DMS79 treated with DMSO at 0.1 percent for 48 hours (cell line): ENCODE measurements around the gene MLLT3.

Experiments used
- DNase-seq: peaks from one replicate; lab custom pipeline; 2025; lab: John Stamatoyannopoulos, UW

The MLLT3 gene

DNA sequence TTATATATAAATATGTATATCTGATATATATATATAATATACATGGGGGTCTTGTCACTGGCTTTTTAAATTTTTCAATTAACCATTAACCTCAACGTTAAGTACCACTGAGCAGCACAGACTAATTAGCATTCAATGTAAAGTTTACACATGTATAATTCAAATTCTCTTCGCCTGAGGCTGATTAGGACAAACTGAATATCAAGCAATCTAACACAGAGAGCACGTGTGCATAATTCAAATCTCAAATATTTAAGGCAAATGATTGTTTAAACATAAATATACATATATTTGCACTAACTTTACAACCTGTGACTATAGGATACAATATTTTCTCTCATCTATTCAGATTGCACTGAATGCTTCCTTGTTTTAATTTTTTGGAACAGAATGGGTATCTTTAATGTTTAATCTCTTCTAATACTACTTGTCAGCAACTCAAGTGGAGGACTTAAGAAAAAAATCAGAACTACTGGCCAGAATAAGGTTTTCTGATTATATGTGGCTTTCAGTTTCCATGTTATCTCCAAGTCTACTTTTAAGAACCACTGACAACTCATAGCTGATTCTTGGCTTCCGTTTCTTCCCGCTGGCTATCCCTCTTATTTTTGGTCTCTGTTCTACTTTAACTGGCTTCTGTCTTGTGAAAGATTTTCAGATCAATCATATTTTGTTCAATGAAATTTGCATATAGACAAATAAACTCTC, 204.8 kb downstream of the MLLT3 start:
- DNase-seq: no peak

DNA sequence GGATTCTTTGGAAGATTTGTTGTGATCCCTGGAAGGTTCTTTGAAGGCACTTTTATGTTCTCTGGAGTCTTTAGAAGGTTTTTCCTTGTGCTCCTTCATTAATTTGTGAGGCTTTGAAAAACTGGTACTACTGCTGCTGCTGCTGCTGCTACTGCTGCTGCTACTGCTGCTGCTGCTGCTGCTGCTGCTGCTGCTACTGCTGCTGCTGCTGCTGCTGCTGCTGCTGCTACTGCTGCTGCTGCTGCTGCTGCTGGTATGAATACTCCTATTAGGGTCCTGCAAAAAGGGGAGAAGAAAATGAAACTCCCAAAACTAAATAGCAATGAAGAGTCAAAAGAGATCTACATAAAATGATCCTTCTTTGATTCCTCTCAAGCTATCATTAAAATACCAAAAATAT, 208.1 kb downstream of the MLLT3 start:
- no peak for DNase-seq

DNA sequence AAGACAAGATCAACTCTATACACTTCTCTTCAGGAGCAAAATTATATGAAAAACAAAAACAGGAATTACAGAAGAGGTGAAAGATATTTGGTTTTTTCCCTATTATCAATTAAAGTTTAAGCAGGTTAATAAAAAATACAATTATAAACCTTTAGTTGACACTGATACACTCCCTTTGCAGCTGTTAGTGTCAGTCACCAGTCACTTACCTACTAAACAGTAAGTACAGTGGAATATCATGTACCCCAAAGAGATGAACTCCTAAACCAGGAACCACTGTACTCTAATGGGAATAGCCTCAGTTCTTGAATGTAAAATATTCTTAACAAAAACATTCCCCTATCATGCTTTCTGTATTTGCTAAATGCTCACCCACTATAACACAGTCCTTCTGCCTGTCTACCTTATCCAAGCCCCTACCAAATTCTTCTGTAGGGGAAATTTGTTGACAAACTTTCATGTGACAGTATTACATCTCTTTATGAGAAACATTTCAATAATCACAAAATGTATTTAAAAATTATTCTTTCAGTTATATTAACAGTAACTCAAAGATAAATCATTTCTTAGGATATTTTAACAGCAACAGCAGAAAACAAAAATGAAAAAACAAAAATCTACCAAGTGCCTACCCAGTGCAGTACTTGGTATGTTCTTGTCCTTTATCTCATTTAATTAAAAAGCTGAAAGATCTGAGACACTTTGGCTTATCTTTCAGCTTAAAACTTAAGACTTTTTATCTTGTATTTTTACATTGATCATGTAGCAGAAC, 212.8 kb downstream of the MLLT3 start:
- DNase-seq: no peak

DNA sequence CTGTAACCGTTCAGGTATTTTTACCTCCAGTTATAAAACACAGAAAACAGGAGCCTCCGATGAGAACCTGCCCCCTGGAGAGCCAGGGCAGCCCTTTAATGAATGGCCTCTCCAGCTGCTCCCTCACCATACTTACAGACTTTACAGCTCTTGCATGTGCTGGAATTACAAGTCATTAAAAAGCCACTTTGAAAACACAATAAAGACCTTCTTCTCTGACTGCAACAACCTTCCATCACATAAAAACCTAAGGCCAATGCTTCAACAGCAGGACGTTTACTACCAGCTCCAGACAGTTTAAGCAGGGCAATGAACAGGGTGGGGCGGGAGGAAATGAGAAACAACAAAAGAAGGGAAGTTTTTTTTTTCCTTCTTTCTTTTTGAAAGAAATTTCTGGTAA, 213.8 kb downstream of the MLLT3 start:
- no peak for DNase-seq

DNA sequence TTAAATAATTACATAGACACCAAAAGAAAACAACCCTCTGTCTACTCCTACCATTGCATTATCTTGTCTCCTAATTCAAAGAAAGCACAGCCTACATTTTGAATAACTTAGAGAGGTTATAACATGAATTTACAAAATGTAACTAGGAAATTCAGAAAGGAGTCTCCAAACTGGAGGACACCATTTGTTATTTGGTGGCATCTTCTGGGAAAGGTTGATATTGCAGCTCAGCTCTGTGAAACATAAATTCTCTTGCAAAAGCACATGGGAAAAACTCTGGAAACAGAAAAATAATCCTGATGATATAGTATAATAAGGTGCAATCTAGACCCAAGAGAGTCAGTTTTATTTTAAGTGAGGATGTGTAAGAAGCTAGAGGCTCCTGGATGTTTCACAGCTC, 215.3 kb downstream of the MLLT3 start:
- DNase-seq: no peak

DNA sequence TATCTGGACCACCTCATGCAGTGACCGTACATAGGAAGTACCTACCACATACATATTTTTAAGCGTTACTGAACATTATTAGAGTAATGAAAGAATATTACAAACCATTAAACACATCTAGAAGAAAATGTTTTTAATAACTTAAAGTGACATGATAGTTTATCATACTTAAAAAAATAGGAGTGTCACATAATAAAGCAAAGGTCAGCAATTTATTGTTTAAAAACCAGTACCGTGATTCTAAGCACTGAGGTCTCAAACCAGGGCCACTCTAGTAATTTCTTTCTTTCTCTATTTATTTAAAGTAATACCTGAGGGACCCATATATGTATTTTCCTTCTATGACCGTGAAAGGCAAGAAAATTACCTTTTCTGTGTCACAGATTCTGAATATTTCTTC, 216.0 kb downstream of the MLLT3 start:
- no peak for DNase-seq

DNA sequence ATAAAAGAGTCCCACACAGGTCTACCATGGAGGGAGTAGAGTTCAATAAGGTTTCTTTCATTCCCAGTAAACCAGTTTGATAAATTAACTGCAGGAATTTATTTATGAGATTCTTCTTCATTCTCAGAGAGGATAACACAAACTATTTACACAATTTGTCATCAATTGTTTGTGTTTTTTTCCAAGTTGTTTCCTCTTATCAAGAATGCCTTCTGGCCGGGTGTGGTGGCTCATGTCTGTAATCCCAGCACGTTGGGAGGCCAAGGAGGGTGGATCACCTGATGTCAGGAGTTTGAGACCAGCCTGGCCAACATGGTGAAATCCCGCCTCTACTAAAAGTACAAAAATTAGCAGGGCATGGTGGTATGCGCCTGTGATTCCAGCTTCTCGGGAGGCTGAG, 216.7 kb downstream of the MLLT3 start:
- DNase-seq: no peak

DNA sequence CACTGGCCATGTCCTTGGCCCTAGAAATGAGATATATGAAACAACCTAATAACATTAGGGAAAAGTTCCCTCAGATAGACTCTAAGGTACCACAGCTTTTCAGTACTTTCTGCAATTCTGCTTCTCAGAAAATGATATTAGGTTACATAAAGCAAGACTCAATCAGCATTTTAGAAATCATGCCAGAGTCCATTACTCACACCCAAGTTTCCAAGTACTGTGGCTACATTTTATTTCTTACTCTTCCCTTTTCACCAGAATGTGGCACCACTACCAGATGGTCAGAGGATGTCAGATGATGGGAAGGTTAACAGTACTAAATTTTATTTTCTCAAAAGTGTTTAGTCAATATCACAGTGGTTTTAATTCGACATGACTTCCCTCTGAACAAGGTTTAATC, 217.2 kb downstream of the MLLT3 start:
- no peak for DNase-seq

DNA sequence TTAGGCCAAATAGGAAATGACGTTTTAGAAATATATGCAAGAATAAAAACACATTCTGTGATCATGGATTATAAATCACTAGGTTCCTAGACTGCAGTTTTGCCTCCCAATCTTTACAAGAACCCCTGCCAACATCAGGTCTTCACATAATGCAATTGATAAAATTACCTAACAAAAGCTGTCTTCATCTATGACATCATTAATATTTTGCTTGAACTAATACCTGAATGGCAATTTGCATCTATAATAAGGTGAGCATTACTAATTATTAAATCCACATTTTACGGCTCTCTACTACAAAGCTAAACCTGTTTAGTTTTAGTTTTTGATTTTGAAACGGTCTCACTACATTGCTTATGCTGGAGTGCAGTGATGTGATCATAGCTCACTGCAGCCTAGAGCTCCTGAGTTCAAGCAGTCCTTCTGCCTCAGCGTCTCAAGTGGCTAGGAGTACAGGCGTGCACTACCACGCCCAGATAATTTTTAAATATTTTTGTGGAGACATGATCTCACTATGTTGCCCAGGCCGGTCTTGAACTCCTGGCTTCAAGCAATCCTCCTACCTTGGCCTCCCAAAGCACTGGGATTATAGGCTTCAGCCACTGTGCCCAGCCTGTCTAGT, 218.0 kb downstream of the MLLT3 start:
- DNase-seq: no peak

DNA sequence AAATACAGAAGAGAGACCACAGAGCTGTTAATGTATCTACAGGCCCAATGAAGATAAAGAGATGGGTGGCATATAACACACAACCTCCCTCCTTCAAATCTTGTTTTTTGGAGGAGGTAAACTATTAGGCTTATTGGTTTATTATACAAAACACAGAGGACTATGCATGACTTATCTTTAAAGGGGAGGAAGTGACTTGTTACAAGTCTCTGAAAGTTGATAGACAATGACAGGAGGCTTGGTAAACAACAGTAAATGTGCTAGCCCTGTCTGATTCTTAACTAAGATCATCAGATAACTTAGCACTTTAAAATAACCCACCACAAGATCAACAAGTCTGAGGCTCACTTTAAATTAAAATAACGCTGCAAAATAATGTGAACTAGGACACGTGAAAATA, 219.0 kb downstream of the MLLT3 start:
- no peak for DNase-seq

DNA sequence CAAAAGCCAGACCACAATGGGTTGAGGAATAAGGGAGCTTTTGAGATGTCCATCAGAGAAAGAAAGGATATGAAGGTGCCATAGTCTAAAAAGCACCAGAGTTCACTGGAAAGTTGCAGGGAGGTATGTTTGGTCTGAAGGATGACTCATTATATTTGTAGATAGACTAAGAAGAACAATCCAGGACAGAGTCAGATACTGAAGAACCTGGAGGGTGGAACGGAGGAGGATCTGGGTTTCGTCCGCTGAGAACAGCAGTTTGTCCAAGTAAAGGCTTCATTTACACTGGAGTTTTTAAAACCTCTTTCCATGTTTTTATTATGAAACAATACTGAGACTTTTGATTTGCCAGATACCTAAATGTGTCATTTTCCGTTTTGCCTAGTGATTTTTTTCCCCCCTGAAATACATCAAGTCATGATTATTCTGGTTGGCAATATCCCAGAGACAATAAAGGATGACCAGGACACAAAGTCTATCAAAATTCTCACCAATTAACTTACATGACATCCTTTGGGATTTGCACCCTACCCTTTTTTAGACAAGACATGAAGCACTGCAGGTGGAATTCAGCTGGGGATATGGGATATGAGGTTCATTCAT, 219.9 kb downstream of the MLLT3 start:
- no peak for DNase-seq

DNA sequence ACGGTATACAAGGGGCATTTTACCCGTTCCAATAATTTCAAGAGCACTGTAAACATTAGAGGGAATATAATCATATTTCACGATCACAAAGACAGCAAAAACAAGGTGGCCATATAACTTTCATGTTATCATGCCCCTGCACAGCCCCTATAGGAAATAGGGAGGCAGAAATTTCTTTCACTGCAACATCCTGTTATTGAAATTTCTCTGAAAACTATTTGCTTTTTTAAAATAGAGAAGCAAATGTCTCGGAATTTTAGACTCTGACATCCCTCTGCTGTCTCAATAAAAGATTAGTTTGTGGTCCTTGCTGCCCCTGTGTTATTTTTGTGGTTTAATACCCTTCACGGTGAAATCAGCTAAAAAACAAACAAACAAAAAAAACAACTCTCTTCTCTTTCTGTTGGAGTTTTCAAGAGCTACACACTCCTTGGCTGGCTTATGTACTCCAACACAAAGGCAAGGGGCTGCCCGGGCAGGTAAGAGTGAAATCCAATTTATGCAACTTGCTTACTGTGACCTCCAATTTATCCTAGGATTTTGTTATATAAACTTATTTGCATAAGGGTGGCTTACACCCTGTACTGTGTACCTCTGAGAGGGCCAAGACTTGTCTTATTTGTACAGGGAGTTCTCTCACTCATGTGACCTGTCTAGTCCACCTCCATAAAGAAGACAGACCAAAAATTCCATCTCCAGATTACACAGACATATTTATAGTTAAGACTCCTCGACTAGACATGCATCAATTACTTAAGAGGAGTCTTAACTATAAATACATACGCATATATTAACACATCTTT, 223.6 kb downstream of the MLLT3 start:
- DNase-seq: peak; percentile 34

DNA sequence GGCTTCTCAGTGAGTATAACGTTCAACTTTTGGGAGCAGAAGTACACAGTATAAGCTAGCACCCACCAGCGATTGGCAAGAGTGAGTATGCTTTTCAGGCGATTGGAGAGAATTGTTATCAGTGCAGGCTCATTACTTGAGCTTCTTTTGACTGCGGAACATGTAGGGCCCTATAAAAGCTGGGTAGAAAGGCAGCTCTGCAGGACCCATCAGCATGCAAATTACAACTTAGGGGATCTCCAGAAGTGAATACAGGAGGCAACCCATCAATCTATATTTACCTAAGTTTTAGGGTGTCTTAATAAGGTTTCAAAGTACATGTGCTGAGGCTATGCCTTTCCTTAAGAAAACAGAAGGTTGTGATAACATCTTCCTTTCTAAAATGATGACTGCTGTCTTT, 225.0 kb downstream of the MLLT3 start:
- no peak for DNase-seq

DNA sequence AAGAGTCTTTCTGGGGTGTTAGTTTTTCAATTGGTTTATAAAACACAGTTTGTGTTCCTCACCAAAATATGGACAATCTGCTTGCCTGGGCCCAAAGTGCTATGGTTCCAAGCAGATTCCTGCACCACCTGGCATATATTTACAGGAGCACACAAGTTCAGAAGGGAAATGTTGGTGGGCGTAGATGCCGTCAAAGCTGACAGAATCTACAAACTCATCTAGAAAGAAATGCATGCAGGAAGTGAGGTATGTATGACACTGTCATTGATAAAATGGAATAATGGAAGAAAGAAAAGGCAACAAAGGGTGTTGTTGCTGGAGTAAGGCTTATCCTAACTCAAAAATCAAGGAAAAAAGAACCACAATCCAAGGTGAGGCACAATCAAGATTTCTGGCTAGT, 225.8 kb downstream of the MLLT3 start:
- DNase-seq: no peak

DNA sequence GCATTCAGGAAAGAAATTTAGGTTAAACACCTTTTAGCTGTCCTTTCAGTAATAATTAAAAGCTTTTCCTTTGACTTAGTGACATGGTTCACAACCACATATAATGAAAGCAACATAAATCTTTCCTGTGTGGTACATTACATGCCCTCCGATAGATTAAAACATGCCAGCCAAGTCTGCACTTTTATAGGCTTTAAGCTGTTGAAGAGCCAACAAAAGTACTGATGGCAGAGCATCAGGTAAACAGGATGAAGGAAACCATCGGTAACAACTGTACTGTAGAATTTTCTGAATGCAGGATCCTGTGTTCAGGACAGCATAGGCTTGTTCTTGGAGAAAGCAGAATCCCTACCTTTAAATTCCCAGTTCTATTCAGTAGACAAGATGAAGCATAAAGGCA, 226.6 kb downstream of the MLLT3 start:
- DNase-seq: peak; percentile 24

DNA sequence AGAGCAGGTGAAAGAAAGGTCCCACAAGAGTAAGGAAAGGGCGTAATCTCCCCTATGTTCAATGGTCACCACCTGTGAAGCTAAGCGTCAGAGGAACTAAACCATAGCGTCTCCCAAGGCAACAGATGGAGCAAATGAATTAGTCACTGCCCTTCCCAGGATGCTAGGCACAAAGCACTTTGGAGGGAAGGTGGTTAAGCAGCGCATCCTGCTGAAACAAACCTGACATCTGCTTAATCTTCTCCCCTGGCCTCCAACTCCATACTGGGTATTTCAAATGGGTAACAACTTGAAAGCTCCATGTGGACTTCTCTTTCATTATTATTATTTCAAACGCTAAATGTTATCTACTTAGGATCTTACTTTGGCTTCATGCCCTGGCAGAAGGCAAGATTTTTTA, 227.3 kb downstream of the MLLT3 start:
- DNase-seq: peak; percentile 25

DNA sequence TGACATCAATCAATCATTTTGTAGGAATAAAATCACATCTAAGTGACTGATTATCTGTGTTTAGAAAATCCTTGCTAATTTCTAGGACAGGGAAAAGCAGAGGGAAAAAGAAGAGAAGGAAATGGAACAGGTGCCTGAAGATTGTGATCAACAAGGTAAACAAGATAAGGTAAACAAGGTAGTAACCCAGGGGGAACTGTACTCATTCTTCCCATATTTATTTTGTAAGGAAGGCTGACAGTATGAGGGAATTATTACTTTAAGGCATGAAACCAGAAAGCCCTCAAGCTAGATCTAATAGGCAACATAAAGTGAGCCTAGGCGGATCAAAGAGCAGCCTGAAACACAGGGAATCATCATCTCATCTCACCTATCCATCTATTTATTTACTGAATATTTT, 231.1 kb downstream of the MLLT3 start:
- DNase-seq: no peak

DNA sequence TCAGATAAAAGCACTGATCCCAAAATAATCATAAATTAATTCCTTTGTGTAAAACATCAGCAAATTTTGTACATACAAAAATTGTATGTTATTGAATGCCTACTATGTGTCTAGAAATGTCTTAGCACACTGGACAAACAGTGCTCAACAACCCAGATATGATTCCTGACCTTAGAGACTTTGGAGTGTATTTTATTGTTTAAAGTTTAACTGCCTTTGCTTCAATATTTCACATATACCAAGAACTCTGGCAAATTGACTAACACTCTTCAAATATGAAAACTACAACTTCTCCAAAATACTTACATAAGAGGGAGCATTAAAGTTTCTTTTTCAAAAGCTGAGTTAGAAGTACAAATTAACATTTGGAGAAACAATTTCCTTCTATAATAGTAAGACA, 231.9 kb downstream of the MLLT3 start:
- DNase-seq: no peak

DNA sequence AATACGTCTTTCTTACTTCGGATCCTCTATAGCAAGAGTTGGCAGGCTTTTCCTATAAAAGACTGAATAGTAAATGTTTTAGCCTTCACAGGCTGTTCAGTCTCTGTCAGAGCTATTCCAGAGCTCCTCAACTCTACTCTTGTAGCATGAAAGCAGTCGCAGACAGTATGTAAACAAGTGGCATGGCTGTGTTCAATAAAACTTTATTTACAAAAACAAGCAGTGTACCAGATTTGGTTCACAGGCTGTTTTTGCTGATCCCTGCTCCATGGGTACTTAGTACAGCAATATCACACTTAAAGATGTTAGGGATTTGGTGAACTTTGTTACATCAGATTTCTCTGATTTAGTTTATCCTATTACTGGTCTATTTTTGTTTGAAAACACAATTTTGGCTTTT, 235.2 kb downstream of the MLLT3 start:
- no peak for DNase-seq

DNA sequence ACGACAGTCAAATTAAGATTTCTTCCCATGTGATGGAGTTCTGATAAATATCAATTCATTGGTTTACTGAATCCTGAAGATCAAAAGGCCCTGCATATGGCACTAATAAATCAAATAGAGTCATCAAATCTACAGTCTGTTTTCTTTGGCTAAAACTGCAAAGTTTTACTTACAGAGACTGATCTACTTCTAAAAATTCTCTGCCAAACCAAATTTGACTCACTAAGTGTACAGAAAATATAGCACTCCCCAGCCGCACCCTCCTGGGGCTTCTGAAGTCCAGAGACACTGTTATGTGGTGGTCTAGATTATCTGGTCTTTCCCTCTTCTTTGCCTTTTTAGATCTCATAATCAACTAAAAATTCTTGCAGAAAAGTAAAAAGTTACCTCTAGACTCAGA, 237.7 kb downstream of the MLLT3 start:
- no peak for DNase-seq

DNA sequence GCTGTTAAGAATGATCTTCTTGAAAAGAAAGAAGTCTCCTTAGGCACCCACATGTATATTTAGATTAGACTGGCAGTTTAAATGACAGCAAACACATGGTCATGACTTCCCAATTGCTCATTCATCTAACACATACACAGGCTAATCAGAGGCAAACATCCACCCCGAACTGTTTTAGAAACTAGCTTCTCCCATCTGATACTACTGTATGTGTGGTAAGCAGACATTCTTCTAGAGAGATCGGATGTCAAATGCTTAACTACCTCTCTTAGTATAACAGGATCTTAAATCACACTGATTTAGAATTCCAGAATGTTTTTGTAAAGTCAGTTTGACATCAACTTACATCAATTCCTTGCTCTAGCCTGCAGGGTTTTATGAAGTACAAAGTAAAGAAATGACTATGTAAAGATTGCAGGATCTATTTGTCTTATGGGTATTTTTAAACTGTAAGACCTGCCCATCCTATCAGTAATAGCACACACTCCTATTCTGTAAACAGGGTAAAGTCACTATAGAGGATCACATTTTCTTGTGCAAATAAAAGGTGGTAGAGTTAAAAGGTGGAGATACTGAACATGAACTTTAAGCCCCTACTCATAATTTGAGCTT, 239.7 kb downstream of the MLLT3 start:
- DNase-seq: no peak

DNA sequence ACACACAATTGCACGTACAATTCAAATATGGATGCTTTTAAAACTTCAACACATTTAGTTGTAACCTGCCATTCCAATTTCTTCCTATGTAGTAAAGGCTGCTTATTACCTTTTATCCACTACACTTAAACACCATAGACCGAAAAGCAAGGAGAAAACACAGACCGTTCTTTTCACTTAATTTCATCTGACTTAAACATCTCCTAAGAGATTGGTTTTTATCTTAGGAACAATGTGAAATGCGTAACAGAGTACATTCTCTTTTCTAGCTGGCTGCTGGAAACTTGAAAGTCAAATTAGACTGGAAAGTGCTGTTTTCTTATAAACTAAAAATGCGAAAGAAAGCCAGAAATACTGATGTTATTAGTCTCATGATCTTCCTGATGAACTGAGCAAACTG, 241.8 kb downstream of the MLLT3 start:
- no peak for DNase-seq
